Measurements from ENCODE around the gene SLC39A8. TPM values are rescaled to one million over a fixed set of nuclear protein-coding genes. Genes with fewer than 3 reads are reported as not detected.

The SLC39A8 gene
- total RNA-seq, 1 experiment from 2014 or later = 35.9 TPM

DNA sequence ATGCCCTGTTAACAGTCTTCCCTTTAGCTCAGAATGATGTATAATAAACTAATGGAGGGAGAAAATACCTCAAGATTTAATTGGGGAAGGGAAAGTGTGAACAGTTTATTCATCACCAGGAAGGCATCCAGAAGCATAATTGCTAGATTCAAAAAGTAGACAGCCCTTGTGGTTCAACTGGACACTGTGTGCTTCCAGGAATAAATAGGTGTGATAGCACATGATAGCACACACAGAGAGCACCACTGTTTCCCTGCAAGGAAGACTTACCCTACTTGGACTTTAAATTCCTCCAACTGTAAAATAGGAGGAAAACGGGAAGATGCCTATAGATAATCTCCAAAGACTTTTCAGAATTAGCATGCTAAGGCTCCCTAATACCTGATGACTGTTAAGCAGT is 27.8 kb downstream of the SLC39A8 start (continued):
- no peak for TF ChIP-seq ARID4B (CRISPR knock-in tag; IDR thresholded peaks at IDR 0.05; ENCODE audit: borderline replicate concordance)
- TF ChIP-seq, protein P1, sequence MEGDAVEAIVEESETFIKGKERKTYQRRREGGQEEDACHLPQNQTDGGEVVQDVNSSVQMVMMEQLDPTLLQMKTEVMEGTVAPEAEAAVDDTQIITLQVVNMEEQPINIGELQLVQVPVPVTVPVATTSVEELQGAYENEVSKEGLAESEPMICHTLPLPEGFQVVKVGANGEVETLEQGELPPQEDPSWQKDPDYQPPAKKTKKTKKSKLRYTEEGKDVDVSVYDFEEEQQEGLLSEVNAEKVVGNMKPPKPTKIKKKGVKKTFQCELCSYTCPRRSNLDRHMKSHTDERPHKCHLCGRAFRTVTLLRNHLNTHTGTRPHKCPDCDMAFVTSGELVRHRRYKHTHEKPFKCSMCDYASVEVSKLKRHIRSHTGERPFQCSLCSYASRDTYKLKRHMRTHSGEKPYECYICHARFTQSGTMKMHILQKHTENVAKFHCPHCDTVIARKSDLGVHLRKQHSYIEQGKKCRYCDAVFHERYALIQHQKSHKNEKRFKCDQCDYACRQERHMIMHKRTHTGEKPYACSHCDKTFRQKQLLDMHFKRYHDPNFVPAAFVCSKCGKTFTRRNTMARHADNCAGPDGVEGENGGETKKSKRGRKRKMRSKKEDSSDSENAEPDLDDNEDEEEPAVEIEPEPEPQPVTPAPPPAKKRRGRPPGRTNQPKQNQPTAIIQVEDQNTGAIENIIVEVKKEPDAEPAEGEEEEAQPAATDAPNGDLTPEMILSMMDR (IDR thresholded peaks at IDR 0.05) = no peak
- TF ChIP-seq EMX1 (CRISPR knock-in tag; IDR thresholded peaks at IDR 0.05) = no peak
- TF ChIP-seq NR2C2 (CRISPR knock-in tag; IDR thresholded peaks at IDR 0.05) = no peak
- no peak for TF ChIP-seq AR (CRISPR knock-in tag; IDR thresholded peaks at IDR 0.05)
- no peak for TF ChIP-seq TEAD1 (CRISPR knock-in tag; IDR thresholded peaks at IDR 0.05)
- no peak for TF ChIP-seq AFF4 (CRISPR knock-in tag; IDR thresholded peaks at IDR 0.05; ENCODE audit: borderline replicate concordance)
- TF ChIP-seq, protein P2, sequence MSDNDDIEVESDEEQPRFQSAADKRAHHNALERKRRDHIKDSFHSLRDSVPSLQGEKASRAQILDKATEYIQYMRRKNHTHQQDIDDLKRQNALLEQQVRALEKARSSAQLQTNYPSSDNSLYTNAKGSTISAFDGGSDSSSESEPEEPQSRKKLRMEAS (CRISPR knock-in tag; IDR thresholded peaks at IDR 0.05) = no peak
- no peak for TF ChIP-seq OVOL2 (CRISPR knock-in tag; IDR thresholded peaks at IDR 0.05; ENCODE audit: borderline replicate concordance)
- TF ChIP-seq CREM (CRISPR knock-in tag; IDR thresholded peaks at IDR 0.05) = no peak
- no peak for TF ChIP-seq TEAD4 (CRISPR knock-in tag; IDR thresholded peaks at IDR 0.05)
- no peak for TF ChIP-seq MLX (CRISPR knock-in tag; IDR thresholded peaks at IDR 0.05)

- peaks cover 8% of the 10 kb centered on the region for H3K9me3 Mint-ChIP-seq
- no peak for TF ChIP-seq TCF7 (CRISPR knock-in tag; IDR thresholded peaks at IDR 0.05; ENCODE audit: low read depth)
- TF ChIP-seq, protein P3, sequence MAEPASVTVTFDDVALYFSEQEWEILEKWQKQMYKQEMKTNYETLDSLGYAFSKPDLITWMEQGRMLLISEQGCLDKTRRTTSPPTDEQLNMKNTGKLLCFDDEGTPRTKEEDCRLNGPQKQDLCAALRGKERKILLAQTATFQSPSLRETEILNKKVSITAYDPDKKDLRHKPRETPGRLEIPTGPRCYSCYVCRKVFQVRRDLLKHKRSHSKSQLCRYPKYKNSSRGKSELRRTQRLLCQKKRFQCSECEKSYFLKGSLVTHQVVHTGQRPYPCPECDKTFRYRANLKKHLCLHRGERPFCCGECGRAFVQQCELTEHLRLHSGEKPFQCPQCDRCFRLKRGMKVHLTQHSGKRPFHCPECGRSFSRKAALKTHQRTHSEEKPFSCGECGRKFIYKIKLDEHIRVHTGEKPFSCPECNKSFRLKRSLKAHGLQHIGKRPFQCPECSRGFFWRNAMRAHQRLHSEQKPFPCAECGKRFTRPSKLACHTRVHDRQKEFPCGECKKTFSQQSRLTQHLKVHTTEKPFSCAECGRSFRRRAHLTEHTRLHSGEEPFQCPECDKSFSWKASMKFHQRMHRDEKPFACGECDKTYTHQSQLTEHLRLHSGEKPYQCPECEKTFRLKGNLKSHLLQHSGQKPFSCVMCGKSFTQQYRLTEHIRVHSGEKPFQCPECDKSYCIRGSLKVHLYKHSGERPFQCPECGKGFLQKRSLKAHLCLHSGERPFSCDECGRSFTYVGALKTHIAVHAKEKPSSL (CRISPR knock-in tag; conservative IDR thresholded peaks at IDR 0.05) = no peak
- no peak for TF ChIP-seq EMX1 (CRISPR knock-in tag; IDR thresholded peaks at IDR 0.05)
- no peak for TF ChIP-seq E2F1 (CRISPR knock-in tag; IDR thresholded peaks at IDR 0.05)
- TF ChIP-seq IRF2 (CRISPR knock-in tag; IDR thresholded peaks at IDR 0.05; ENCODE audit: borderline replicate concordance, low read depth) = no peak
- no peak overlapping the region for H3K27ac Mint-ChIP-seq
- H3K27me3 Mint-ChIP-seq (ENCODE audit: low read depth) = no peaks in the 10 kb centered on the region
- ATAC-seq (no peak), DNase-seq (ENCODE audit: low spot score) (no peak)
- POLR2A ChIA-PET = no interaction called here
- no peak overlapping the region for H3K4me3 Mint-ChIP-seq
- peaks cover 37% of the 10 kb centered on the region for H3K4me1 Mint-ChIP-seq
- peaks cover 20% of the 10 kb centered on the region for H3K36me3 Mint-ChIP-seq
- CTCF ChIA-PET = no interaction called here
Observed at GRCh38 chr4:102316585-102316984, 28.7 kb downstream of the SLC39A8 start.
